ENCODE results near the gene NKAIN4.
A peak's percentile ranks its signal among the peaks of the same experiment; 100 is the strongest.
"Not testable (repeated sequence)": the region's sequence is repeated elsewhere in the genome, so short reads cannot be mapped to it uniquely, and the experiment has no call there.

The NKAIN4 gene

GRCh38 chr20:63236116-63236837 is 18.0 kb downstream of the NKAIN4 start:
- no peak for DNase-seq (ENCODE audit: low read depth in 3 of 3)

GRCh38 chr20:63235399-63235983 is 18.8 kb downstream of the NKAIN4 start, which contains the start of gene BIRC7:
TSS of gene BIRC7 (plus strand) at chr20:63235905. CDS start at chr20:63236097, 192 bp downstream.
- DNase-seq (ENCODE audit: low read depth in 3 of 3) = no peak

DNA sequence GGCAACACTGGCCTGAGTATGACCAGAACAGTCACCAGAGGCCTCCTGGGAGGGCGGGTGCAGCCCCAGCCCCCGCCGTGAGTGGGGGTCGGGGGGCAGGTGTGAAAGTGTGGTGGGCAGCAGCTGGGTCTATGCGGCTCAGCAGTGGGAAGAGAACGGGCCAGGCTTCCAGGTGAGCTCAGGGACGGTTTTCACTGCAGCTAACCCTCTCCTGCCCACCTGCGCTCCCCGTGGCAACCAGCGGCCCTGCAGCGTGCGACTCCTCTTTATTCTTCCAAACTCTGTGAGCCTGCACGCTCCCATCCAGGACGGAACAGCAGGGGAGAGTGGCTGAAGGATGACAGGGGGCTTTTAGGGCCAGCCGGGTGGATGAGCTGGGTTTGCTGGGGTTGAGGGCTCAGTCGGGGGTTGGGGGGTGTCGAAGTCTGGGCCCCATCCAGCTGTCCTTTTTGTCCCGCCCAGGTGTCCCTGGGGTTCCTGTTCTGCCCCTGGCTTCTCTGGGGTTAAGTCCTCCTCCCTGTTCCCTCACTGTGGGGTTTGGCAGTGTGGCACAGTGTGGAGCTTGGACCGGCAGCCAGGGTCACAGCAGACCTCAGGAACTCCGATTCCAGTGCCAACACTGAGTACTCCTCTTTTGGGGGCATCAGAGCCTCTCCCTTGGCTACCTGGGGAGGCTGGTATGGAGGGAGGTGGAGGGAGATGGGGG is 19.4 kb downstream of the NKAIN4 start:
- no peak for DNase-seq (ENCODE audit: low read depth in 3 of 3)

GRCh38 chr20:63233924-63234323 is 20.3 kb downstream of the NKAIN4 start:
- DNase-seq (ENCODE audit: low read depth in 3 of 3) = no peak

- no peak for DNase-seq (ENCODE audit: low read depth in 3 of 3)
These were observed 21.3 kb downstream of the NKAIN4 start for GRCh38 chr20:63233061-63233344.

GRCh38 chr20:63232235-63233060 is 21.8 kb downstream of the NKAIN4 start:
- DNase-seq (ENCODE audit: low read depth in 3 of 3) = no peak

DNA sequence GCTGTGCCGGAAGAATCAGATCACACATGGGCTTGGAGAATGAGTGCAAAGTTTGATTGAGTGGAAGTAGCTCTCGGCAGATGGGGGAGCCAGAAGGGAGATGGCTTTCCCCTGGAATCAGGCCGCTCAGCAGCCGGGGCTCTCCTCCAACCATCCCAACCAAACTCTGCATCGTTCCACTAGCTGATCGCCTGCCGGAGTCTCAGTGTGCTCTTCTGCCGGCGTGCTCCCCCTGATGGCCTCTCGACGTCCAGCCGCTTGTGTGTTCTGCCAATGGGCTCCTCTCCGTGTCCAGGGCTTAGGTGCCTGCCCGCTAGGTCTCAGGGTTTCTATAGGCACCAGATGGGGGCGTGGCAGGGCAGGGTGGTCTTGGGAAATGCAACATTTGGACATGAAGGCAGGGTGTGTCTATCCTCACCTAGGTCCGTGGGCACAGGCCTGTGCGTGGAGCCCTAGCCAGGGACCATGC is 23.4 kb downstream of the NKAIN4 start:
- DNase-seq (ENCODE audit: low read depth in 3 of 3) = no peak

GRCh38 chr20:63228806-63229205 is 25.5 kb downstream of the NKAIN4 start:
- DNase-seq (ENCODE audit: low read depth in 3 of 3) = no peak

GRCh38 chr20:63227260-63227659 is 27.0 kb downstream of the NKAIN4 start:
- no peak for DNase-seq (ENCODE audit: low read depth in 3 of 3)

- no peak for DNase-seq (ENCODE audit: low read depth in 3 of 3)
These were observed 28.0 kb downstream of the NKAIN4 start for GRCh38 chr20:63226042-63226943.

DNA sequence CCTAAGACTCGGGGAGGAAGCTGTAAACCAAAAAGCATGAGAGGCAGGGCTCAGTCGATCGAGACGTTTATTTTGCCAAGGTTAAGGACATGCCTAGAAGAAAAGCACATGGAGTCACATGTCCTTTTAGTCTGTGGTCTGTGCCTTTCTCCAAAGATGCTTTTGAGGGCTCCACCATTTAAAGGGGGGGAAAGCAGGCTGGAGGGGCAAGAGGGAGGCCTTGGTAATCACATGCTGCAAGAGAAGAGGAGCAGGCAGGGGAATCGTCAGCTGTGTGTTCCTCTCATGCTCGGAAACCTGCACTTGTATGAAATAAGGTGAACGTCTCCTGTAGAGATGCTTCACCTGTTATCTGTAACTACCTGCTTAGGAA is 29.2 kb downstream of the NKAIN4 start:
- no peak for DNase-seq (ENCODE audit: low read depth in 3 of 3)

- DNase-seq (ENCODE audit: low read depth in 3 of 3) = no peak
These were observed 29.7 kb downstream of the NKAIN4 start for GRCh38 chr20:63224412-63225081.

- DNase-seq (ENCODE audit: low read depth in 3 of 3) = no peak
These were observed 30.4 kb downstream of the NKAIN4 start for GRCh38 chr20:63223826-63224207.

- peak in 1 of 3 donors; percentile 24 for DNase-seq (ENCODE audit: low read depth in 3 of 3)
These were observed 31.0 kb downstream of the NKAIN4 start for GRCh38 chr20:63223121-63223825.

GRCh38 chr20:63222541-63222940 is 31.7 kb downstream of the NKAIN4 start:
- no peak for DNase-seq (ENCODE audit: low read depth in 3 of 3)

- DNase-seq (ENCODE audit: low read depth in 3 of 3) = not testable (repeated sequence)
These were observed 32.7 kb downstream of the NKAIN4 start for GRCh38 chr20:63221400-63222053.

GRCh38 chr20:63220696-63221399 is 33.4 kb downstream of the NKAIN4 start:
- no peak for DNase-seq (ENCODE audit: low read depth in 3 of 3)

- no peak for DNase-seq (ENCODE audit: low read depth in 3 of 3)
These were observed 34.3 kb downstream of the NKAIN4 start for GRCh38 chr20:63219866-63220521.

All from stimulated activated CD4-positive, alpha-beta T cell treated with anti-CD3 and anti-CD28 coated beads, TNF-alpha, amount 100 ng/mL, for 48 hours (primary cell).